ENCODE data around the gene PLTP. TPM values are rescaled to one million over a fixed set of nuclear protein-coding genes. Genes with fewer than 3 reads are reported as not detected.
A peak's percentile ranks its signal among the peaks of the same experiment; 100 is the strongest.

PLTP gene
- total and polyA plus RNA-seq, 2 of the 13 experiments (the other 11 are each of a cell fraction or from before 2014, with no cell fraction given) = 16.9 to 28.6 TPM

DNA sequence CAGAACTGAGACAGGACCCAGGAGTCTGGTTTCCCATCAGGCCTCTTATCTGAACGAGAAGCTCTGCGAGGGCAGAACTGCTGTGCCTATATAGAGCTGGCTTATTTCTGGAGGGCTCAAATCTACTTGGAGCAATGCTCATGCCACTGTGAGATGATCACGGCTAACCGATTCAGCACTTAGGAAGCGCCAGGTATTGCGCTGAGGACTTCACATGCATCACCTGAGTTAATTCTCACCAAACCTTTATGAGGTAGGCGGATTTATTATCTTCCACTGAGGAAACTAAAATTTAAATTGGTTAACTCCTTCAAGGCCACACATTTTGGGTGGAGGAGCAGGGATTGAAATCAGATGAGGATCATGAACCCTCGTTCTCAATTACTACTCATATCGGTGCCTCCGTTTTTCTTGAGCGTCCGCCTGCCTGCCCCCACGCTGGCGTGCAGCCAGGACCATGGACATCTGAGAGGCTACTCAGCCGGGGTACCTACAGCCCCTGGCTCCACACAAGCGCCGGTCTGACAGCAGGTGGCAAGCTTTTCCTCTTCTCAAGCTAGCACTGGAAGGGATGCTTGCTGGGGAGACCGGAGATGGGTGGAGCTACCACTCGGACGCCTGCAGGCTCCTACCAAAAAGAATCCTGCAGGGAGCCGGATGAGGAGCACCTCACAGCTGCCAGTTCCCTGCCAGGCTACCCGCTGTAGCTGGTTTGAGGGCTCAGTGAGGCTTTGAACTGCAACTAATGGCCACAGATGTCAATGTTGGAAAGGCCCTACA lies 21.5 kb upstream of the PLTP start (continued):
- TF ChIP-seq PRDM15 (CRISPR knock-in tag; IDR thresholded peaks at IDR 0.05) = no peak; the same call in 1 of the 2 replicates
- no peak; the same call in 1 of the 2 replicates for TF ChIP-seq SUZ12 (IDR thresholded peaks at IDR 0.05; ENCODE audit: low read depth, low read length)
- no peak for TF ChIP-seq SRSF9 (IDR thresholded peaks at IDR 0.05; ENCODE audit: borderline replicate concordance, insufficient read depth, low read depth, low read length, poor library complexity, severe bottlenecking)
- no peak for TF ChIP-seq KDM1A (CRISPR knock-in tag; IDR thresholded peaks at IDR 0.05)
- TF ChIP-seq, protein P1, sequence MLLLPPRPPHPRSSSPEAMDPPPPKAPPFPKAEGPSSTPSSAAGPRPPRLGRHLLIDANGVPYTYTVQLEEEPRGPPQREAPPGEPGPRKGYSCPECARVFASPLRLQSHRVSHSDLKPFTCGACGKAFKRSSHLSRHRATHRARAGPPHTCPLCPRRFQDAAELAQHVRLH (CRISPR knock-in tag; IDR thresholded peaks at IDR 0.05; ENCODE audit: borderline replicate concordance, low read depth) = 0 out of 2 replicates have a peak, but pooled peaks have one; percentile 54
- TF ChIP-seq ZNF749 (CRISPR knock-in tag; IDR thresholded peaks at IDR 0.05; ENCODE audit: borderline replicate concordance) = no peak
- peak; percentile 51 for TF ChIP-seq ZNF567 (CRISPR knock-in tag; IDR thresholded peaks at IDR 0.05; ENCODE audit: borderline replicate concordance)
- TF ChIP-seq, protein P2, sequence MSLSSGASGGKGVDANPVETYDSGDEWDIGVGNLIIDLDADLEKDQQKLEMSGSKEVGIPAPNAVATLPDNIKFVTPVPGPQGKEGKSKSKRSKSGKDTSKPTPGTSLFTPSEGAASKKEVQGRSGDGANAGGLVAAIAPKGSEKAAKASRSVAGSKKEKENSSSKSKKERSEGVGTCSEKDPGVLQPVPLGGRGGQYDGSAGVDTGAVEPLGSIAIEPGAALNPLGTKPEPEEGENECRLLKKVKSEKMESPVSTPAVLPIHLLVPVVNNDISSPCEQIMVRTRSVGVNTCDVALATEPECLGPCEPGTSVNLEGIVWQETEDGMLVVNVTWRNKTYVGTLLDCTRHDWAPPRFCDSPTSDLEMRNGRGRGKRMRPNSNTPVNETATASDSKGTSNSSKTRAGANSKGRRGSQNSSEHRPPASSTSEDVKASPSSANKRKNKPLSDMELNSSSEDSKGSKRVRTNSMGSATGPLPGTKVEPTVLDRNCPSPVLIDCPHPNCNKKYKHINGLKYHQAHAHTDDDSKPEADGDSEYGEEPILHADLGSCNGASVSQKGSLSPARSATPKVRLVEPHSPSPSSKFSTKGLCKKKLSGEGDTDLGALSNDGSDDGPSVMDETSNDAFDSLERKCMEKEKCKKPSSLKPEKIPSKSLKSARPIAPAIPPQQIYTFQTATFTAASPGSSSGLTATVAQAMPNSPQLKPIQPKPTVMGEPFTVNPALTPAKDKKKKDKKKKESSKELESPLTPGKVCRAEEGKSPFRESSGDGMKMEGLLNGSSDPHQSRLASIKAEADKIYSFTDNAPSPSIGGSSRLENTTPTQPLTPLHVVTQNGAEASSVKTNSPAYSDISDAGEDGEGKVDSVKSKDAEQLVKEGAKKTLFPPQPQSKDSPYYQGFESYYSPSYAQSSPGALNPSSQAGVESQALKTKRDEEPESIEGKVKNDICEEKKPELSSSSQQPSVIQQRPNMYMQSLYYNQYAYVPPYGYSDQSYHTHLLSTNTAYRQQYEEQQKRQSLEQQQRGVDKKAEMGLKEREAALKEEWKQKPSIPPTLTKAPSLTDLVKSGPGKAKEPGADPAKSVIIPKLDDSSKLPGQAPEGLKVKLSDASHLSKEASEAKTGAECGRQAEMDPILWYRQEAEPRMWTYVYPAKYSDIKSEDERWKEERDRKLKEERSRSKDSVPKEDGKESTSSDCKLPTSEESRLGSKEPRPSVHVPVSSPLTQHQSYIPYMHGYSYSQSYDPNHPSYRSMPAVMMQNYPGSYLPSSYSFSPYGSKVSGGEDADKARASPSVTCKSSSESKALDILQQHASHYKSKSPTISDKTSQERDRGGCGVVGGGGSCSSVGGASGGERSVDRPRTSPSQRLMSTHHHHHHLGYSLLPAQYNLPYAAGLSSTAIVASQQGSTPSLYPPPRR (CRISPR knock-in tag; IDR thresholded peaks at IDR 0.05; ENCODE audit: borderline replicate concordance) = peak; percentile 80; the same call in 1 of the 2 replicates
- TF ChIP-seq NRL (CRISPR knock-in tag; IDR thresholded peaks at IDR 0.05; ENCODE audit: borderline replicate concordance) = 0 out of 2 replicates have a peak, but pooled peaks have one; percentile 47
- TF ChIP-seq ZKSCAN8 (CRISPR knock-in tag; IDR thresholded peaks at IDR 0.05; ENCODE audit: borderline replicate concordance) = no peak
- no peak for TF ChIP-seq ZSCAN12 (CRISPR knock-in tag; IDR thresholded peaks at IDR 0.05)
- peak; percentile 51; the same call in 1 of the 2 replicates for TF ChIP-seq ZNF780A (CRISPR knock-in tag; IDR thresholded peaks at IDR 0.05)
- no peak for TF ChIP-seq SRSF4 (IDR thresholded peaks at IDR 0.05; ENCODE audit: low read depth, low read length, poor library complexity, severe bottlenecking)
- TF ChIP-seq ZNF354B (CRISPR knock-in tag; IDR thresholded peaks at IDR 0.05) = no peak; the same call in 1 of the 2 replicates
- TF ChIP-seq SNRNP70 (IDR thresholded peaks at IDR 0.05; ENCODE audit: low read depth, low read length) = no peak
- no peak; the same call in 1 of the 2 replicates for TF ChIP-seq ZNF788 (CRISPR knock-in tag; IDR thresholded peaks at IDR 0.05; ENCODE audit: borderline replicate concordance)
- TF ChIP-seq ZNF562 (CRISPR knock-in tag; IDR thresholded peaks at IDR 0.05; ENCODE audit: borderline replicate concordance) = no peak

Measured in HepG2 (cell line).